Gastroesophageal sphincter (tissue), 4 donors: ENCODE results near the gene TREH. TPM values are rescaled to one million over a fixed set of nuclear protein-coding genes. Genes with fewer than 3 reads are reported as not detected.

Experiments
- ATAC-seq: fragments of 150-250 bp; one replicate; pipeline ENCODE4 v1.9.1; 2016; ENCODE audit warnings: mild to moderate bottlenecking, moderate library complexity
- H3K27ac ChIP-seq, 4 donors: fragments of 200-600 bp; sonication (generic) in 3 of 4; 1 replicate in 3 of 4; 2 replicates in 1 of 4; pipeline ENCODE4 v1.5.1; 2016 to 2019
- H3K27me3 ChIP-seq: fragments of 200-600 bp; sonication (generic); one replicate; pipeline ENCODE4 v1.5.1; 2019
- H3K36me3 ChIP-seq, 2 donors: fragments of 200-600 bp; sonication (generic); one replicate each; pipeline ENCODE4 v1.5.1; 2019; ENCODE audit warnings: control low read depth in 1 of 2
- H3K4me1 ChIP-seq, 3 donors: fragments of 200-600 bp; sonication (generic); 1 replicate in 2 of 3; 2 replicates in 1 of 3; pipeline ENCODE4 v1.5.1; 2016 to 2019; ENCODE audit warnings: control low read depth in 2 of 3
- H3K4me3 ChIP-seq, 2 donors: fragments of 200-600 bp; sonication (generic); one replicate each; pipeline ENCODE4 v1.5.1; 2019; ENCODE audit warnings: mild to moderate bottlenecking in 1 of 2, moderate library complexity in 1 of 2
- H3K9me3 ChIP-seq, 3 donors: fragments of 200-600 bp; sonication (generic); one replicate each; pipeline ENCODE4 v1.5.1; 2017 to 2019; ENCODE audit warnings: control low read depth in 2 of 3
- EP300 ChIP-seq: sonication (generic); formaldehyde crosslinking; IDR thresholded peaks from one replicate; pipeline ENCODE4 v1.6.1; 2017; ENCODE audit warnings: antibody characterized with exemption, mild to moderate bottlenecking
- POLR2A ChIP-seq, 2 donors: fragments of 450-650 bp; IDR thresholded peaks; one replicate each; pipeline ENCODE4 v1.6.1; 2017; ENCODE audit warnings: antibody characterized with exemption in 2 of 2, mild to moderate bottlenecking in 2 of 2, moderate library complexity in 1 of 2
- POLR2AphosphoS5 ChIP-seq: sonication (generic); formaldehyde crosslinking; IDR thresholded peaks from one replicate; pipeline ENCODE4 v1.6.1; 2017; ENCODE audit warnings: antibody characterized with exemption
- WGBS, 2 donors: methylation state at CpG; one replicate each; pipeline ENCODE4 v1.1.5; 2018; ENCODE audit warnings: low coverage in 1 of 2; 5-methylcytosine and 5-hydroxymethylcytosine counted together
- total RNA-seq, 4 donors: library from RNA; depleted of rRNA; stranded (reverse); fragments of >200 nt; gene quantifications; one replicate each; pipeline ENCODE4 v1.1.0, GENCODE V29; 2016
- TF ChIP-seq, protein P1 (sequence below), 4 experiments: fragments of 200-600 bp in 2 of 4; fragments of 450-650 bp in 2 of 4; sonication (generic) in 1 of 4; IDR thresholded peaks; one replicate each; pipeline ENCODE4 v1.5.1; 2017 to 2019; ENCODE audit warnings: antibody characterized with exemption in 4 of 4, mild to moderate bottlenecking in 2 of 4, moderate library complexity in 2 of 4

The TREH gene
- total RNA-seq, 4 donors from 2014 or later, result not detected

DNA sequence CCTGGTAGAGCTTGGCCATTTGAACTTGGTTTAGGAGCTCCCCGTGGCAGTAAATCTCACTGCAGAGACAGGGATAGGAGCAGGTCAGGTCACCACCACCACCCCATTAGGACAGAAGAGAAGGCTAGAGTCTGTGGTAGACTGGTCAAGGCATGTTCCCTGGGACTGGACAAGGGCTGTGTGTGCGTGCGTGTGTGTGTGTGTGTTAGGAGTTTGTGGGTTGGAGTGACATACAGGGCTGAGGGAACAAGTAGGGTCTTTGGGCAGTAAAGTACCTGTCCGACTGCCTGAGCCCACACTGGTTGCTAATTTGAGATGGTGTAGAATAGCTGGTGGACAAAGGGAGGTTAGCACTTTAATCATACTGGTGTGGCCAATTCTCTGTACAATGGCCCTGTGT lies 16.1 kb downstream of the TREH start:
- no peak for TF ChIP-seq POLR2A (IDR thresholded peaks at IDR 0.05)
- TF ChIP-seq EP300, result no peak
- no peak for TF ChIP-seq POLR2AphosphoS5
- TF ChIP-seq, protein P1, sequence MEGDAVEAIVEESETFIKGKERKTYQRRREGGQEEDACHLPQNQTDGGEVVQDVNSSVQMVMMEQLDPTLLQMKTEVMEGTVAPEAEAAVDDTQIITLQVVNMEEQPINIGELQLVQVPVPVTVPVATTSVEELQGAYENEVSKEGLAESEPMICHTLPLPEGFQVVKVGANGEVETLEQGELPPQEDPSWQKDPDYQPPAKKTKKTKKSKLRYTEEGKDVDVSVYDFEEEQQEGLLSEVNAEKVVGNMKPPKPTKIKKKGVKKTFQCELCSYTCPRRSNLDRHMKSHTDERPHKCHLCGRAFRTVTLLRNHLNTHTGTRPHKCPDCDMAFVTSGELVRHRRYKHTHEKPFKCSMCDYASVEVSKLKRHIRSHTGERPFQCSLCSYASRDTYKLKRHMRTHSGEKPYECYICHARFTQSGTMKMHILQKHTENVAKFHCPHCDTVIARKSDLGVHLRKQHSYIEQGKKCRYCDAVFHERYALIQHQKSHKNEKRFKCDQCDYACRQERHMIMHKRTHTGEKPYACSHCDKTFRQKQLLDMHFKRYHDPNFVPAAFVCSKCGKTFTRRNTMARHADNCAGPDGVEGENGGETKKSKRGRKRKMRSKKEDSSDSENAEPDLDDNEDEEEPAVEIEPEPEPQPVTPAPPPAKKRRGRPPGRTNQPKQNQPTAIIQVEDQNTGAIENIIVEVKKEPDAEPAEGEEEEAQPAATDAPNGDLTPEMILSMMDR (IDR thresholded peaks at IDR 0.05), result no peak
- 66 to 100% methylated on average over 2 to 3 of the region's 4 CpGs for WGBS, 2 donors
- peaks cover 0 to 17% (median 10%) of the 10 kb centered on the region in 3 donors for H3K4me1 ChIP-seq
- no peak for ATAC-seq
- no peaks in the 10 kb centered on the region for H3K9me3 ChIP-seq
- H3K4me3 ChIP-seq, result no peak overlapping the region
- H3K27me3 ChIP-seq, result peaks cover 22% of the 10 kb centered on the region
- H3K27ac ChIP-seq, result no peak overlapping the region
- H3K36me3 ChIP-seq, result no peaks in the 10 kb centered on the region

DNA sequence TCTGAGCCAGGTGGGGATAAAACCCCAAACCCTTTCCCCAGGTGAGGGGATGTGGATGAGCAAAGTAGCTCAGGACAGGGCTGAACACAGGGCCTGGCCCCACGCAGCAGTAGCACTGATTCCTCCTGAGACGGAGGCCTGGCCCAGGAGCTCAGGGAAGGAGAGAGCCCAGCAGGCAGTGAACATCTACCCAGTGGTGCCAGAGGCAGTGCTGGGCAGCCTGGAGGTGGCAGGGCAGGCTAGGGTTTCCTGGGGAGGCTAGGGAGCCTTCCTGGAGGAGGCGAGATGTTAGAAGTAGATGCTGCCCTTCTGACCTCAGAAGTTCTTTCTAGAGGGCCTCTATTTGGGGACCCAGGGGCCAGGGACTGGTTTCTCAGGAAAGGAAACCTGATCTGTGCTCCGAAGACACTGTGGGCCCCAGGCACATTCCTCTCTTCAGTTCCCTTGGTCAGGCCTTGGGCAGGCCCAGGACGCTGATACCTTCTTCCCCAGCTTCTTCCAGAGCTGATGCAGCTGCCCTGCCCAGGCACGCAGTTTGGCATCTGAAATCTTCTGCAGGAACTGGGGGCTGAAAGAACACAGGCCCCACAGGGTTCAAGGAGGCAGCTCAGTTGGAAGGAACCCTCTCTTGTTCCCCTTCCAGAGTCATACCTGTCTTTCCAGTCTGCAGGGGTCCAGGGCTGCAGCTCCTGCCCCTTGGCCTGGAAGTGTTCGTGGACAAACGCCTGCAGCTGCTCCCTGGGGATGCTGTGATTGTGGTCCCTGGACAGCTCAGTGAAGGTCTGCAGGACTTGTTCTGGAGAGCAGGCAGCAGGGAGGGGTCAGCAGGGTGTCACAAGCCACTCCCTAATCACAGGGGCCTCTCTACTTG lies 16.8 kb downstream of the TREH start:
- Histone ChIP-seq H3K27me3 (peaks cover 22% of the 10 kb centered on the region), H3K4me1 (peaks cover 0 to 17% (median 10%) of the 10 kb centered on the region in 3 donors), H3K27ac (no peak overlapping the region), H3K36me3 (peaks cover 0 to 7% of the 10 kb centered on the region in 2 donors), H3K9me3 (no peaks in the 10 kb centered on the region), H3K4me3 (no peak overlapping the region)
- 83% methylated on average over 2 of the region's 8 CpGs; no CpG with 5 or more reads in 1 of the 2 donors for WGBS, 2 donors
- TF ChIP-seq POLR2A (IDR thresholded peaks at IDR 0.05) (no peak), POLR2AphosphoS5 (no peak), EP300 (no peak)
- TF ChIP-seq, protein P1 (IDR thresholded peaks at IDR 0.05), result no peak
- no peak for ATAC-seq

DNA sequence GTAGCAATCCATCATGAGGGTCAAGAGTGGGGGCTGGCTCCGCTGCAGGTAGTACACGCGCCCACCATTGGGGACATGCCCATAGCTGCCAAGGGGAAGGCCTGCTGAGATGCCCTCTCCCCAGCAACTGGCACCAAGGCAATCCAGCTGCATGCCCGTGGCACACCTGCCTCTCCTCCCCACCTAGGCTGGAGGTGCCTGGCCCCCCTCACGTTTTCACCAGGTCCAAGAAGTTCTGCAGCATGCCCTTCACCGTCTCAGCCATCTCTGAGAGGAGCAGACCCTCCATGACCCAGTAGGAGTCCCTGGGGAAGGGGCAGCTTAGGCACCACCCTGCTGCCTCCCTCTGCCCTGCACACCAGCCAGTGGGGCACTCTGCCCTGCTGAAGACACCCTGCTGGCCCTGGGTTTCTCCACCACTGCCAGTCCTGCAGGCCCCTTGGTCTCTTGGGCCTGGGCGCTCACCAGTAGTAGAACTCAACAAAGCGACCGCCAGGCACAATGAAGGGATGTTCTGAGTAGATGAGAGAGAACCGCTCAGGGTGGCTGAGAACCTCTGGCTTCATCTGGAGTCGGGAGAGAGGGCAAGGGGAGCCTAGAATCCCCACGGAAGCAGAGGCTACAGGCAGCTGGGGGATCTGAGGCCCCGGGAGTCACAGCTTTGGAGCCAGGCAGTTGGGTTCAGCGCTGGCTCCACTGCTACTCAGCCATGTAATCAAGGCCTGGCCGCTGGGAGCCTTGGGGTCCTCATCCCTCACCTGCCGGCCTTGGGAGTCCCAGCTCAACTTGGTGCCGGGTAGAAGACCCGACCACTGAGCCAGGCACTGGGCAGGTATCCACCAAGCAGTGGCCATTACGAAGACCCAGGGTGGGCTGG lies 17.8 kb downstream of the TREH start:
- TF ChIP-seq, protein P1 (IDR thresholded peaks at IDR 0.05), result no peak
- TF ChIP-seq POLR2AphosphoS5 (no peak), EP300 (no peak), POLR2A (IDR thresholded peaks at IDR 0.05) (no peak)
- no peak for ATAC-seq
- peaks cover 0 to 17% (median 10%) of the 10 kb centered on the region in 3 donors for H3K4me1 ChIP-seq
- H3K27ac ChIP-seq, result no peak overlapping the region
- peaks cover 0 to 17% of the 10 kb centered on the region in 2 donors for H3K36me3 ChIP-seq
- peaks cover 22% of the 10 kb centered on the region for H3K27me3 ChIP-seq
- H3K9me3 ChIP-seq, result no peaks in the 10 kb centered on the region
- no peak overlapping the region for H3K4me3 ChIP-seq
- no CpG with 5 or more reads among the region's 19 CpGs for WGBS, 2 donors

DNA sequence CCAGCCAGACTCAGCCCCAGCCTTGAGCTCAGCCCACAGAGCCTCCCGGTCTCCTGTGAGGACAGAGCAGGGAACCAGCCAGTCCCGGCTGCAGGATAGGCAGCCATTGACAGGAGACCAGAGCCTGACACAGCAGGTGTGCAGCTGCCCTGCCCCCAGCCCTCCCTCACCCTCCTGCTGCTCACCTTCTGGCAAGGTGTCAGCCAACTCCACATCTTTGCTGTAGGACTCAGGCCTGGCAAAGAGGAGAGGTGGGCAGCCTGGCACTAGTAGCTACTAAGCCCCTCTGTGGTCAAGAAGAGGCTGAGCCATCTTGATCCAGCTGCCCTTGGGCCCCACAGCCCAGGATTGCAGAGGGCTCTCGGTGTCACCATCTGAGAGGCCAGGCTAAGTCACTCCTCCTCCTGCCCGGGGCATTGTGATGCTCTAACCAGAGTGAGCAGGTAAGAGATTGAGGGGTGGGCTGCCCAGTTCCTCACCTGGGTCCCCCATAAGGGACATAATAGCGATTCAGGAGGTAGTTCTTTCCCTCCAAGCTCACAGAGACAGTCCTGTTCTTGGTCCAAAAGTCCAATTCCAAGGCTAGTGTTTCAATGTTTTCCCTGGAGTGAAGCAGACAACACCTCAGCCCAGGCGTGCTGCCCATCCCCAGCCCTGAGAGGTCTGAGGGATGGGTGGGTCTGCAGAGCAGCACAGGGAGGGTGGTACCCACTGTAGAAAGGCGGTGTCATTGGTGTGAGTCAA lies 18.6 kb downstream of the TREH start:
- Histone ChIP-seq H3K9me3 (no peaks in the 10 kb centered on the region), H3K36me3 (peaks cover 0 to 25% of the 10 kb centered on the region in 2 donors), H3K4me1 (peaks cover 0 to 17% (median 10%) of the 10 kb centered on the region in 3 donors), H3K27ac (no peak overlapping the region), H3K27me3 (peaks cover 22% of the 10 kb centered on the region), H3K4me3 (no peak overlapping the region)
- TF ChIP-seq, protein P1 (IDR thresholded peaks at IDR 0.05), result no peak
- no peak for TF ChIP-seq POLR2A (IDR thresholded peaks at IDR 0.05)
- no peak for TF ChIP-seq EP300
- no peak for TF ChIP-seq POLR2AphosphoS5
- no peak for ATAC-seq
- WGBS, 2 donors, result no CpG with 5 or more reads among the region's 7 CpGs
